ENCODE data around the gene TLE5. TPM values are rescaled to one million over a fixed set of nuclear protein-coding genes. Genes with fewer than 3 reads are reported as not detected.

The TLE5 gene
- total and polyA plus RNA-seq, 2 of the 4 experiments (the other 2 are of a cell fraction): 119 to 407 TPM

- Histone ChIP-seq H2BK5ac (ENCODE audit: low read depth, low read length, poor library complexity, severe bottlenecking) (no peak overlapping the region), H3K9me3 (ENCODE audit: control insufficient read depth, insufficient read depth, low read length) (no peaks in the 10 kb centered on the region), H2AK5ac (ENCODE audit: low read depth, low read length) (no peak overlapping the region), H2BK20ac (ENCODE audit: low read depth, low read length) (no peak overlapping the region), H2BK15ac (ENCODE audit: low read depth, low read length) (no peak overlapping the region), H3K27ac (ENCODE audit: insufficient read depth, low read length) (no peak overlapping the region), H3K14ac (replicated peaks; ENCODE audit: low read depth, low read length) (no peak overlapping the region), H3K4me2 (ENCODE audit: low read depth, low read length) (no peak overlapping the region), H2AK9ac (replicated peaks; ENCODE audit: low read depth, low read length, poor library complexity) (no peak overlapping the region), H3K18ac (ENCODE audit: low read depth, low read length) (no peak overlapping the region), H3K9ac (ENCODE audit: low read depth, low read length) (no peak overlapping the region), H3K36me3 (ENCODE audit: control insufficient read depth, insufficient read depth, low read length) (no peaks in the 10 kb centered on the region), H3K9me1 (ENCODE audit: insufficient read depth, low read length) (no peaks in the 10 kb centered on the region), H2AFZ (replicated peaks; ENCODE audit: low read length, poor library complexity) (no peak overlapping the region), H4K8ac (ENCODE audit: low read depth in 2 of 2, low read length in 2 of 2) (no peak overlapping the region), H4K91ac (ENCODE audit: insufficient read depth, low read depth, low read length) (no peak overlapping the region), H4K20me1 (ENCODE audit: insufficient read depth, low read length) (no peaks in the 10 kb centered on the region), H3K4ac (ENCODE audit: low read depth, low read length) (no peak overlapping the region), H2BK120ac (ENCODE audit: low read depth, low read length) (no peak overlapping the region), H3K4me1 (ENCODE audit: control insufficient read depth, insufficient read depth, low read length) (no peaks in the 10 kb centered on the region), H3K56ac (ENCODE audit: extremely low read depth, insufficient read depth, low read length) (no peak overlapping the region), H3K4me3 (ENCODE audit: insufficient read depth, low read depth, low read length) (no peak overlapping the region), H3K23ac (ENCODE audit: low read depth, low read length) (no peak overlapping the region), H3K27me3 (ENCODE audit: control insufficient read depth, insufficient read depth, low read length) (peaks cover 22% of the 10 kb centered on the region), H3K79me1 (ENCODE audit: low read depth in 1 of 2, low read length in 2 of 2) (no peaks in the 10 kb centered on the region), H4K5ac (ENCODE audit: low read depth, low read length) (no peak overlapping the region)
- WGBS, 2 experiments (ENCODE audit: extremely low coverage in 2 of 2, insufficient read length in 1 of 2): 73% methylated on average over 3 of the region's 9 CpGs; no CpG with 5 or more reads in 1 of the 2 experiments
- no peak for DNase-seq
- in situ Hi-C loops (cut with MboI; ENCODE audit: low sequenced_read_pairs) (no loop called here), dilution Hi-C loops (cut with HindIII; ENCODE audit: low sequenced_read_pairs, unreplicated experiment) (no loop called here), intact Hi-C loops (cut with micrococcal nuclease) (no loop called here)
- ChIA-PET POLR2A (ENCODE audit: unreplicated experiment) (no interaction called here), CTCF (no interaction called here)
- BruUV-seq (replicated peaks): no TSS peak
- no peak for TF ChIP-seq POLR2A (IDR thresholded peaks at IDR 0.05; ENCODE audit: low read depth, low read length)
- TF ChIP-seq FOS (IDR thresholded peaks at IDR 0.05; ENCODE audit: low read depth, low read length): no peak
- no peak for TF ChIP-seq RAD21 (IDR thresholded peaks at IDR 0.05; ENCODE audit: low read length)
- no peak for TF ChIP-seq CEBPB (IDR thresholded peaks at IDR 0.05; ENCODE audit: low read depth, low read length)
- TF ChIP-seq CHD1 (IDR thresholded peaks at IDR 0.05; ENCODE audit: low read depth, low read length): no peak
- TF ChIP-seq ELK1 (IDR thresholded peaks at IDR 0.05; ENCODE audit: borderline replicate concordance, low read depth, low read length): no peak
- TF ChIP-seq SMC3 (IDR thresholded peaks at IDR 0.05; ENCODE audit: low read depth, low read length): no peak
- TF ChIP-seq RCOR1 (IDR thresholded peaks at IDR 0.05; ENCODE audit: insufficient replicate concordance, low read length): no peak
- TF ChIP-seq RFX5 (IDR thresholded peaks at IDR 0.05; ENCODE audit: low read depth, low read length): no peak
- TF ChIP-seq USF2 (IDR thresholded peaks at IDR 0.05; ENCODE audit: low read depth, low read length): no peak
- TF ChIP-seq CTCF (conservative IDR thresholded peaks at IDR 0.05; ENCODE audit: low read depth, low read length): no peak
- TF ChIP-seq BHLHE40 (IDR thresholded peaks at IDR 0.05; ENCODE audit: low read depth, low read length): no peak
- no peak for TF ChIP-seq MAFK (IDR thresholded peaks at IDR 0.05; ENCODE audit: low read depth, low read length)
- TF ChIP-seq MXI1 (IDR thresholded peaks at IDR 0.05; ENCODE audit: borderline replicate concordance, low read depth, low read length): no peak
- no peak for TF ChIP-seq MAZ (IDR thresholded peaks at IDR 0.05; ENCODE audit: borderline replicate concordance, low read depth, low read length)
- TF ChIP-seq NFE2L2 (IDR thresholded peaks at IDR 0.05; ENCODE audit: low read depth, low read length): no peak
- no peak for ATAC-seq (ENCODE audit: low read depth)
Observed at GRCh38 chr19:3007975-3008374, 54.3 kb downstream of the TLE5 start.

All from IMR-90 (cell line).